Spleen (tissue), 11 donors: ENCODE data around the gene MED13L. TPM values are rescaled to one million over a fixed set of nuclear protein-coding genes. Genes with fewer than 3 reads are reported as not detected.

Experiments used
- DNase-seq: peaks from one replicate; pipeline ENCODE4 v3.0.0-alpha.2; 2020
- H3K27ac ChIP-seq, 8 donors: fragments of 200-600 bp; sonication (generic) in 7 of 8; 1 replicate in 4 of 8; 2 replicates in 4 of 8; pipeline versions ENCODE4 v1.5.0 to v1.8.0; 2016 to 2021; ENCODE audit warnings: inconsistent platforms in 4 of 8, mild to moderate bottlenecking in 4 of 8, moderate library complexity in 1 of 8
- H3K27me3 ChIP-seq, 7 donors: fragments of 200-600 bp; sonication (generic) in 6 of 7; replicated peaks in 1 of 7; 1 replicate in 4 of 7; 2 replicates in 3 of 7; pipeline versions ENCODE4 v1.5.0 to v1.8.0; 2016 to 2021; ENCODE audit warnings: inconsistent platforms in 3 of 7, mild to moderate bottlenecking in 1 of 7
- H3K36me3 ChIP-seq, 6 donors: fragments of 200-600 bp; sonication (generic) in 5 of 6; 1 replicate in 4 of 6; 2 replicates in 2 of 6; pipeline versions ENCODE4 v1.5.0 to v1.8.0; 2016 to 2021; ENCODE audit warnings: inconsistent platforms in 2 of 6
- H3K4me1 ChIP-seq, 6 donors: fragments of 200-600 bp; sonication (generic) in 5 of 6; 1 replicate in 3 of 6; 2 replicates in 3 of 6; pipeline versions ENCODE4 v1.5.0 to v1.8.0; 2016 to 2021; ENCODE audit warnings: inconsistent platforms in 3 of 6
- H3K4me3 ChIP-seq, 8 donors: fragments of 200-600 bp; sonication (generic) in 7 of 8; 1 replicate in 4 of 8; 2 replicates in 4 of 8; pipeline versions ENCODE4 v1.5.0 to v1.8.0; 2016 to 2021; ENCODE audit warnings: inconsistent platforms in 4 of 8, mild to moderate bottlenecking in 4 of 8, moderate library complexity in 2 of 8
- H3K9me3 ChIP-seq, 8 donors: fragments of 200-600 bp; sonication (generic) in 7 of 8; 1 replicate in 4 of 8; 2 replicates in 4 of 8; pipeline versions ENCODE4 v1.5.0 to v1.8.0; 2016 to 2021; ENCODE audit warnings: inconsistent platforms in 4 of 8
- CTCF ChIP-seq, 11 experiments: fragments of 200-600 bp in 7 of 11; fragments of 450-650 bp in 4 of 11; sonication (generic) in 4 of 11; IDR thresholded peaks in 8 of 11; conservative IDR thresholded peaks in 3 of 11; 1 replicate in 7 of 11; 2 replicates in 4 of 11; pipeline versions ENCODE4 v1.4.0 to v1.8.0; 2016 to 2021; ENCODE audit warnings: antibody characterized with exemption in 11 of 11, inconsistent platforms in 4 of 11, mild to moderate bottlenecking in 1 of 11
- POLR2A ChIP-seq, 3 donors: fragments of 450-650 bp; IDR thresholded peaks; one replicate each; pipeline ENCODE4 v1.5.1; 2017; ENCODE audit warnings: antibody characterized with exemption in 3 of 3, mild to moderate bottlenecking in 1 of 3
- POLR2AphosphoS5 ChIP-seq, 3 donors: sonication (generic); formaldehyde crosslinking; IDR thresholded peaks; one replicate each; pipeline ENCODE4 v1.5.1; 2017; ENCODE audit warnings: antibody characterized with exemption in 3 of 3
- WGBS, 5 donors: extraction: QIAGEN DNeasy Blood & Tissue Kit in 3 of 5; methylation state at CpG; one replicate each; pipeline versions ENCODE4 v1.1.5 to v1.1.7; 2013 to 2018; 5-methylcytosine and 5-hydroxymethylcytosine counted together
- intact Hi-C: fragments of 100-400 bp; cut with DNase I; formaldehyde crosslinking; loops from one replicate; pipeline ENCODE4 v1.15.0; 2023; ENCODE audit warnings: low total_unique reads
- polyA plus RNA-seq, 3 donors: library from polyadenylated mRNA; stranded (reverse); fragments of 200-250 nt; gene quantifications; one replicate each; pipeline ENCODE4 v1.2.1, GENCODE V29; 2013
- total RNA-seq, 7 donors: library from RNA; depleted of rRNA in 3 of 7; stranded (reverse); fragments of >200 nt in 3 of 7; fragmentation: NEBNext Ultra II Directional in 4 of 7; extraction: Animal tissue kit (Norgen Biotek cat#: 25700) in 4 of 7; gene quantifications; one replicate each; pipeline versions ENCODE4 v1.1.0 to v1.2.1, GENCODE V29; 2016 to 2021
- donor health status: healthy with polysubstance abuse.
- donor health status: DM: no; HTN: no; CAD: no; lungs with moderate emphysema.
- donor health status: DM: no; HTN: no; CAD: no.
- donor health status: Bipolar disorder and iron deficiency.
- donor health status: healthy.
- donor health status: DM: no; HTN: no; CAD: no.
- donor health status: DM: yes; HTN: yes; CAD: no.

MED13L gene
- total and polyA plus RNA-seq, 10 donors: 13.4 to 255 (median 185) TPM

- Histone ChIP-seq H3K9me3 (peaks cover 0 to 24% (median 16%) of the 10 kb centered on the region in 8 donors), H3K27ac (no peak overlapping the region), H3K27me3 (no peaks in the 10 kb centered on the region), H3K4me1 (peaks cover 37 to 81% (median 62%) of the 10 kb centered on the region in 6 donors), H3K36me3 (no peaks in the 10 kb centered on the region), H3K4me3 (no peak overlapping the region)
- no peak for TF ChIP-seq POLR2A (IDR thresholded peaks at IDR 0.05)
- TF ChIP-seq CTCF (IDR thresholded peaks at IDR 0.05 in 8 of 11, conservative IDR thresholded peaks at IDR 0.05 in 3 of 11): no peak
- TF ChIP-seq POLR2AphosphoS5 (IDR thresholded peaks at IDR 0.05): no peak
- no peak for DNase-seq
- 79 to 88% (median 86%) methylated on average over 4 to 5 of the region's 5 CpGs for WGBS, 5 donors
- intact Hi-C loops: no loop called here
These were observed 30.9 kb downstream of the MED13L start for GRCh38 chr12:116246490-116247179.

GRCh38 chr12:116245189-116245588 lies 32.3 kb downstream of the MED13L start:
- no peak for DNase-seq
- no peaks in the 10 kb centered on the region for H3K27me3 ChIP-seq
- TF ChIP-seq POLR2A (IDR thresholded peaks at IDR 0.05) (no peak), CTCF (IDR thresholded peaks at IDR 0.05 in 8 of 11, conservative IDR thresholded peaks at IDR 0.05 in 3 of 11) (no peak)
- no peak overlapping the region for H3K4me3 ChIP-seq
- 92 to 100% (median 94%) methylated on average over 2 of the region's 2 CpGs for WGBS, 5 donors
- peaks cover 37 to 95% (median 71%) of the 10 kb centered on the region in 6 donors for H3K4me1 ChIP-seq
- H3K9me3 ChIP-seq: peaks cover 0 to 9% (median 5%) of the 10 kb centered on the region in 8 donors
- intact Hi-C loops: no loop called here
- H3K27ac ChIP-seq: peak overlapping the region in 3 of 8 donors; percentile 16 to 45 (median 31)
- peaks cover 0 to 5% (median 0%) of the 10 kb centered on the region in 6 donors for H3K36me3 ChIP-seq

- peaks cover 0 to 5% (median 0%) of the 10 kb centered on the region in 6 donors for H3K36me3 ChIP-seq
- 86 to 91% (median 90%) methylated on average over 6 of the region's 6 CpGs for WGBS, 5 donors
- no peak for TF ChIP-seq CTCF (IDR thresholded peaks at IDR 0.05 in 8 of 11, conservative IDR thresholded peaks at IDR 0.05 in 3 of 11)
- no peak for TF ChIP-seq POLR2A (IDR thresholded peaks at IDR 0.05)
- no peak for TF ChIP-seq POLR2AphosphoS5 (IDR thresholded peaks at IDR 0.05)
- H3K27ac ChIP-seq: peak overlapping the region in 5 of 8 donors; percentile 14 to 47 (median 31)
- intact Hi-C loops: no loop called here
- H3K27me3 ChIP-seq: no peaks in the 10 kb centered on the region
- H3K4me3 ChIP-seq: no peak overlapping the region
- no peak for DNase-seq
- peaks cover 37 to 100% (median 76%) of the 10 kb centered on the region in 6 donors for H3K4me1 ChIP-seq
- H3K9me3 ChIP-seq: peaks cover 0 to 3% (median 0%) of the 10 kb centered on the region in 8 donors
These were observed 32.9 kb downstream of the MED13L start for GRCh38 chr12:116244474-116245090.

- intact Hi-C loops: no loop called here
- DNase-seq: no peak
- peaks cover 0 to 5% (median 0%) of the 10 kb centered on the region in 6 donors for H3K36me3 ChIP-seq
- peak overlapping the region in 5 of 8 donors; percentile 12 to 47 (median 31) for H3K27ac ChIP-seq
- no peak for TF ChIP-seq POLR2AphosphoS5 (IDR thresholded peaks at IDR 0.05)
- TF ChIP-seq POLR2A (IDR thresholded peaks at IDR 0.05): no peak
- TF ChIP-seq CTCF (IDR thresholded peaks at IDR 0.05 in 8 of 11, conservative IDR thresholded peaks at IDR 0.05 in 3 of 11): no peak
- peaks cover 37 to 100% (median 77%) of the 10 kb centered on the region in 6 donors for H3K4me1 ChIP-seq
- H3K4me3 ChIP-seq: no peak overlapping the region
- 16 to 37% (median 27%) methylated on average over 2 of the region's 2 CpGs for WGBS, 5 donors
- no peaks in the 10 kb centered on the region for H3K9me3 ChIP-seq
- no peaks in the 10 kb centered on the region for H3K27me3 ChIP-seq
These were observed 33.5 kb downstream of the MED13L start for GRCh38 chr12:116244001-116244400.
